T-helper 1 cell (primary cell): ENCODE results near the gene ZNF133.
"Not testable (repeated sequence)": the region's sequence is repeated elsewhere in the genome, so short reads cannot be mapped to it uniquely, and the experiment has no call there.

ENCODE experiments used
- DNase-seq, 5 donors: peaks; one replicate each; pipeline ENCODE4 v3.0.0-alpha.2; 2012 to 2020

ZNF133 gene

DNA sequence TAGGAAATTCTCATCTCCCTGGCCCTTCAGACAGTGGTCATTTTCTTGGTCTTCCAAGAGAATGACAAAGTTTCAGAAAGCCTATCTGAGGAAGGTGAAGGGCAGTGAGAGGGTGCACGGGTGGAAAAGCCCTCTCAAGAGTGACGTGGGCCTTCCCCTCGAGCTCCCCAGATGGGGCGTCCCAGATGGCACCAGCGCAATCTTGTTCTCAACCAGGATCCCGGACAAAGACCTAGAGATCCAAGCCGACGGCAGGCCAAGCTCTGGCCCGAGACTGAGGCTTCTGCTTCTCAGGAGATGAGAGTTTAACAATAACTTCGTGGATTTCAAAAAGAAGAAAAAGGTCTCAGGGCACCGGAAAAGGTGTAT, 797 bp upstream of the ZNF133 start:
- no peak for DNase-seq

DNA sequence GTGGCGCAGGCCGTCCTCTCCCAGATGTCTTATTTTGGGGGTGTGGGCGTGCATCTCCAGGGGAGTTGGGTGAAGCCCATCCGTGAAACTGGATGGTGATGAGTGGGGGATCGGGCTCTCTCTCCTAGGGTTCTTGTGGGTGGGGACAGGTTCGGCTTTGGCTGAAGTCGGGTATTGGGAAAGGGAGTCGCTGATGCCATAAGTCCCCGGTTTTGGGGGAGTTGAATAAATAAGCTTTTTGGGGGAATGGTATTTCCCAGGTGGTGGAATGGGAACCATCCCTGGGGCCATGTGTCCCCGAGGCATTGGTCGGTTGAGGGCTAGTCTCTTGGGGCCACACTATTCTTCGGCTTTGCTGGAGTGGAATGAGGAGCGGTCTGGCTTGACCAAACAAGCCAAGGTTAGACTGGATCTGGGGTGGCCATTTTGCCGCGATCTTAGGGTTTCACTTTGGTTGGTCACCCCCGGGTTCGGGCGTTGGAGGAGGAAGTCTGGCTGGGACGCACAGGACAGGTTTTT, 481 bp downstream of the ZNF133 start:
- DNase-seq, result no peak

GRCh38 chr20:18289306-18289705, 979 bp downstream of the ZNF133 start:
- DNase-seq, result no peak

GRCh38 chr20:18299364-18299763, 11.0 kb downstream of the ZNF133 start:
- no peak for DNase-seq

GRCh38 chr20:18304618-18305017, 16.3 kb downstream of the ZNF133 start:
- no peak for DNase-seq

DNA sequence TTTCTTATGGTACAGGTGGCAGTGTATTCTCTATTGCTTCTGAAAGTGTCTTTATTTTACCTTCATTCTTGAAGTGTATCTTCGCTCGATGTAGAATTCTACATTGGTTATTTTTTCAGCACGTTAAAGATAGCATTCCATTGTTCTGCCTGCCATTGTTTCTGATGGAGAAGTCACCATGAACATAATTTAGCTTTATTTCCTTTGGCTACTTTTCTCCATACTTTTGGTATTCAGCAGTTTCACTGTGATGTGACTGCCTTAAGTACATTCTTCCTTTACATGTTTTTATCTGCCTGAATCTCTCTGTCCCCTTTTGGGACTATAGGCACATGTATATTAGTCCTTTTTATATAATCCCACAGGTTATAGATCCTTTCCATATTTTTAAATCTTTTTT, 19.0 kb downstream of the ZNF133 start:
- no peak for DNase-seq

GRCh38 chr20:18310051-18310450, 21.7 kb downstream of the ZNF133 start:
- DNase-seq, result no peak

DNA sequence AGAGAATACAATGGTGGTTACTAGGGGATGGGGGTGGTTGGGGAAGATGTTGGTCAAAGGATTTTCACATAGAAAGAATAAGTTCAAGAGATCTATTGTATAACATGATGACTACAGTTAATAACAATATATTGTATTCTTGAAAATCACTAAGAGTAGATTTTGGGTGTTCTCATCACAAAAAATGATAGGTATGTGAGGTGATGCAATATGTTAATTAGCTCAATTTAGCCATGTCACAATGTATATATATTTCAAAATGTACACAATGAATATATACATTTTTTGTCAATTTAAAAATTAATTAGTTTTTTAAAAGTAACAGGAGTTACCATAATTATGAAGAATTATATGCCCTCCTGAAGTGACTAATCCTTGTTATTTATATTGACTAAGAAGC, 22.3 kb downstream of the ZNF133 start:
- DNase-seq, result no peak

DNA sequence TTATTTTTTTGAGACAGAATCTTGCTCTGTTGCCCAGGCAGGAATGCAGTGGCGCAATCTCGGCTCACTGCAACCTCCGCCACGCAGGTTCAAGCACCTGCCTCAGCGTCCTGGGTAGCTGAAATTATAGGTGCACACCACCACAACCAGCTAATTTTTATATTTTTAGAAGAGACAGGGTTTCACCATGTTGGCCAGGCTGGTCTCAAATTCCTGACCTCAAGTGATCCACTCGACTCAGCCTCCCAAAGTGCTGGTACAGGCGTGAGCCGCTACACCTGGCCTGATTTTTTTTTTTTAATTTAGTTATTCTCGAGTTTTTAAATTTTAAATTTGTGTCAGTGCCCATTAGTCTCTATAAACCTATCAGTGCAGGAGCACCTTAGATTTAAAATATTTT, 24.4 kb downstream of the ZNF133 start:
- DNase-seq, result no peak

- DNase-seq, result no peak
Observed at GRCh38 chr20:18313411-18313810, 25.1 kb downstream of the ZNF133 start.

GRCh38 chr20:18314786-18315406, 26.6 kb downstream of the ZNF133 start:
- no peak for DNase-seq

- no peak for DNase-seq
Observed at GRCh38 chr20:18316166-18316565, 27.8 kb downstream of the ZNF133 start.

DNA sequence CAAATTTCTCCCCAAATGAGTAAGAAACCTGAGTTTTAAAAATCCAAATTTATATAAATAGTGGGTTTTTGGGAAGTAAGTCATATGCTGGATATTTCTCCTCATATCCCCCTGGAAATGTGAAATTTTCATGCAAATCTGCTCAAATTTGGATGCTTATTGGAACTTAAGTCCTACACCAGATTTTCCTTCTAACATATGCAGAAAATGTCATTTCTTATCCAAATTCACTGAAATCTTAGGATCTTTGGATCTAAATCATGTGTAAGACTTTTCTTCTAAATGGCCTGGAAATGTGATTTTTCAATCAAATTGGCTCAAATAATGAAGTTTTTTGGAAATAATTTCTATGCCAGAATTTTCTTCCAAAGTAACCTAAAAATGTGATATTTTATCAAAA, 33.0 kb downstream of the ZNF133 start:
- no peak for DNase-seq

DNA sequence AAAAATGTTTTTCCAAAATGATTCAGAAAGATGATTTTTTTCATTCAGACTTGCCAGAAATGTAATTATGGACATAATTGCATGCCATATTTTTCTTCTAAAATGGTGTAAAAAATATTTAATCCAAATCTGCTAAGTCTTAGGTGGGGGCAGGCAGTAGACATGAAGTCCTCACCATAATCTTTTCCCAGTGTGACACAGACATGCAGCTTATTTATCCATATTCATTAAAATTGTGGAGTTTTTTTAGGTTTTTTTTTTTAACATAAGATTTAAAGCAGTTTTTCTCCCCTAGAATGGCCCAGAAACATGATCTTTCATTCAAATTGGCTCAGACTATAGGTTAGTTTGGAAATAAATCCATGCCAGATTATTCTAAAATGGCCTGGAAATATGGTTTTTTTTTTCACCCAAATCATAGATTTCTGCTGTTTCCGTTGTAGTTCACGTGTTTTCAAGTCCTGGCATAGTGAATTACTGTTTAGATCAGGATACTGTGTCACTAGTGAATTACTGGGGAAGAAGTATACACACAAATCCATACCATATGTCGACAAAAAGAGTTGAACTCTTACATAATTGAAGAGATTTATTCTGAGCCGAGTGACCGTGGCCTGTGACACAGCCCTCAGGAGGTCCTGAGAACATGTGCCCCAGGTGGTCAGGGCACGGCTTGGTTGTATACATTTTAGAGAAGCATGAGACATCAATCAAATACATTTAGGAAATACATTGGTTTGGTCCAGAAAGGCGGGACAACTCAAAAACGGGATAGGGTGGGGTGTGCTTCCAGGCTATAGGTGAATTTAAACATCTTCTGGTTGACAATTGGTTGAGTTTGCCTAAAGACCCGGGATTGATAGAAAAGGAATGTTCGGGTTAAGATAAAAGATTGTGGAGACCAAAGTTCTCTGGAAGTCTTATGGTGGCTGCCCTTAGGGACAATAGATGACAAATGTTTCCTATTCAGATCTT, 33.9 kb downstream of the ZNF133 start:
- no peak for DNase-seq

- DNase-seq, result no peak
Observed at GRCh38 chr20:18323705-18324104, 35.4 kb downstream of the ZNF133 start.

GRCh38 chr20:18324596-18325089, 36.3 kb downstream of the ZNF133 start:
- no peak for DNase-seq

- no peak for DNase-seq
Observed at GRCh38 chr20:18326990-18327389, 38.7 kb downstream of the ZNF133 start.

GRCh38 chr20:18331694-18332093, 43.4 kb downstream of the ZNF133 start:
- no peak for DNase-seq

GRCh38 chr20:18349749-18350148, 61.4 kb downstream of the ZNF133 start:
- DNase-seq, result not testable (repeated sequence)

DNA sequence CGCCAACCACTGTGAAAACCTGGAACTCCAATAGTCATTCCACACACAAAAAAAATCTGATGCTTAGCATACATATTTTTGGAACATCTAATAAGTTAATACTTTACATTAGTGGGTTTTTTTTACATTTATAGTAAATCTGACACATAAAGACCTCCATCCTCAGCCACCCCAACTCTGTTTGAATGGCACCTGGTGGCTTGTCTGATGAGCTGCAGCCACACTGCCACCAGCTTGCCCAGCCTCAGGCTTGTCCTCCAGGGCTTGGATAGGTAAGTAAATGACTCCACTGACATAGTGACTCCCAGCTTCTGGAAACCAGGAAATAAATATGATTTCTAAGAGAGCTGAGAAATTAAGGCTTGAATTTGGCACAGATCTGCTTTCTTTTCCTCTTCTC, 71.5 kb downstream of the ZNF133 start:
- no peak for DNase-seq

GRCh38 chr20:18360635-18361034, 72.3 kb downstream of the ZNF133 start:
- DNase-seq, result no peak

DNA sequence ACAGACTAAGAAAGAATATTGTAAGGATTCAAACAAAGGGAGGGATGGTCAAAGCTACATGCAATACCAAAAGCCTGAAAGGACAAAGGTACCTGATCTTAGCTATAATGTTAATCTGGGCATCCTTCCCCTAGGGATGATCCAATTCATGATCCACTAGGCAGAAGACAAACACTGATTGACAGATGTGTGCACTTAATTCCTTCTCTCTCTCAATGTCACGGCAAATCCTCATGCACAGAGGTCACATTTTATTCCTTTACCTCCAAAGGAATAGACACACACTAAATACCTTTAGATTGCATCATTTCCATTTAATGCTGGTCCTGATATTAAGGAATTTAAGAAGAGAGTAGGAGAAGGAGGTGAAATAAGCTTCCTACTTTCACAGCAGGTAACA, 73.4 kb downstream of the ZNF133 start:
- no peak for DNase-seq

GRCh38 chr20:18362916-18363315, 74.6 kb downstream of the ZNF133 start:
- DNase-seq, result no peak

- no peak for DNase-seq
Observed at GRCh38 chr20:18363708-18364107, 75.4 kb downstream of the ZNF133 start.
